Spleen (tissue), 7 donors: ENCODE measurements around the gene KIDINS220.

ENCODE experiments used
- POLR2A ChIP-seq, 3 donors: fragments of 450-650 bp; IDR thresholded peaks; one replicate each; pipeline ENCODE4 v1.5.1; 2017; ENCODE audit warnings: antibody characterized with exemption in 3 of 3, mild to moderate bottlenecking in 1 of 3
- POLR2AphosphoS5 ChIP-seq, 3 donors: sonication (generic); formaldehyde crosslinking; IDR thresholded peaks; one replicate each; pipeline ENCODE4 v1.5.1; 2017; ENCODE audit warnings: antibody characterized with exemption in 3 of 3
- TF ChIP-seq, protein P1 (sequence below), 11 experiments: fragments of 200-600 bp in 7 of 11; fragments of 450-650 bp in 4 of 11; sonication (generic) in 4 of 11; IDR thresholded peaks in 8 of 11; conservative IDR thresholded peaks in 3 of 11; 1 replicate in 7 of 11; 2 replicates in 4 of 11; pipeline versions ENCODE4 v1.4.0 to v1.8.0; 2016 to 2021; ENCODE audit warnings: antibody characterized with exemption in 11 of 11, inconsistent platforms in 4 of 11, mild to moderate bottlenecking in 1 of 11
- donor health status: DM: no; HTN: no; CAD: no; lungs with moderate emphysema.
- donor health status: DM: no; HTN: no; CAD: no.
- donor health status: DM: no; HTN: no; CAD: no.

DNA sequence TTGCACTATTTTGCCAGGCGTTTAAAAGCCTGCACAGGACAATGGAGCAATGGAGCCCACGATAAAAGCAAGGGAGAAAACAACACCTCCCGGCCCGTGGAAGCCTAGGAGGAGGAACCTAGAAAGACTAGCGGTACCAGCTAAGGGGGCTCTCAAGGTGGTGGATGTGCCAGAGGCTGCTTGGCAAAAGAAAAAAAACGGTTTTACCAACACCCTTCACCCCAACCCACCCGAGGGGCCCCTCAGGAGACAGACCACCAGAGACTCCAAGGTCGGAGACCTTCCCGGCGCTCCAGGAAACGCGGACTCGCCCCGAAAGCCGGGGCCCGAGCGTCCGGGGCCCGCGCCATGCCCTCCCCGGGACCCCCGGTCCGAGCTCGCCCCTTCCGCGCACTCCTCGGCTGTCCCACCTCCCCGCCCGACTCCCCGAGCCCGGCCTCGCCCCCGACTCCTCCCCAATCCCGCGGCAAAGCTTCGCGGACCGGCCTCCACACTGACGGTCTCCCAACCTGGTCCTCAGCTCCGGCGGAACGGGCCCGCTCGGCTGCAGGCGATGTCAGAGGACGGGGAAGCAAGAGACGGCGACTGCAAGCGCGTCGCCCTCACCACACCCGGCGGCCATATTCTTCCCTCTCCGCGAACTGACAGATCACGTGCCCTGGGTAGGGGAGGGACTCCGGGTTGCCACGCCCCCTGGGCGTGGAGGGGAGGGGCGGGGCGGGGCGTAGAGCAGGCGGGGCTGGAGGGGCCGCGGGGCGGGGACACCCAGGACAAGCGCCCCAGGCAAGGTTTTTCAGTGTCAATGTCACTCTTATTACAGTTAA lies at the start of gene KIDINS220:
- peak in 1 of 3 donors; percentile 34 for TF ChIP-seq POLR2A (IDR thresholded peaks at IDR 0.05)
- TF ChIP-seq, protein P1, sequence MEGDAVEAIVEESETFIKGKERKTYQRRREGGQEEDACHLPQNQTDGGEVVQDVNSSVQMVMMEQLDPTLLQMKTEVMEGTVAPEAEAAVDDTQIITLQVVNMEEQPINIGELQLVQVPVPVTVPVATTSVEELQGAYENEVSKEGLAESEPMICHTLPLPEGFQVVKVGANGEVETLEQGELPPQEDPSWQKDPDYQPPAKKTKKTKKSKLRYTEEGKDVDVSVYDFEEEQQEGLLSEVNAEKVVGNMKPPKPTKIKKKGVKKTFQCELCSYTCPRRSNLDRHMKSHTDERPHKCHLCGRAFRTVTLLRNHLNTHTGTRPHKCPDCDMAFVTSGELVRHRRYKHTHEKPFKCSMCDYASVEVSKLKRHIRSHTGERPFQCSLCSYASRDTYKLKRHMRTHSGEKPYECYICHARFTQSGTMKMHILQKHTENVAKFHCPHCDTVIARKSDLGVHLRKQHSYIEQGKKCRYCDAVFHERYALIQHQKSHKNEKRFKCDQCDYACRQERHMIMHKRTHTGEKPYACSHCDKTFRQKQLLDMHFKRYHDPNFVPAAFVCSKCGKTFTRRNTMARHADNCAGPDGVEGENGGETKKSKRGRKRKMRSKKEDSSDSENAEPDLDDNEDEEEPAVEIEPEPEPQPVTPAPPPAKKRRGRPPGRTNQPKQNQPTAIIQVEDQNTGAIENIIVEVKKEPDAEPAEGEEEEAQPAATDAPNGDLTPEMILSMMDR (IDR thresholded peaks at IDR 0.05 in 8 of 11, conservative IDR thresholded peaks at IDR 0.05 in 3 of 11), result no peak
- TF ChIP-seq POLR2AphosphoS5 (IDR thresholded peaks at IDR 0.05), result peak; percentile 93 to 95 (median 93)
